IMR-90 (cell line): ENCODE measurements around the gene ITPKB. TPM values are rescaled to one million over a fixed set of nuclear protein-coding genes. Genes with fewer than 3 reads are reported as not detected.
A peak's percentile ranks its signal among the peaks of the same experiment; 100 is the strongest.

Source experiments
- ATAC-seq: fragments of 200-7000 bp; cut with Tn5 transposase; 2 replicates; pipeline ENCODE4 v1.9.1; 2020; ENCODE audit warnings: low read depth, mild to moderate bottlenecking, moderate library complexity
- BruUV-seq: library from RNA; stranded (reverse); fragments of 400-500 nt; replicated peaks from 2 replicates; lab custom pipeline; 2021; lab: Mats Ljungman, UMichigan
- CTCF ChIA-PET: fragments of 300-600 bp; formaldehyde crosslinking; extraction: SDS; loops from one replicate; lab custom pipeline; 2021; ENCODE audit warnings: antibody characterized with exemption; lab: Yijun Ruan, JAX
- POLR2A ChIA-PET: fragments of 300-600 bp; sonication (Branson Sonifier 250); formaldehyde crosslinking; loops from one replicate; lab custom pipeline; 2022; ENCODE audit warnings: antibody characterized with exemption; ENCODE audit not compliant: unreplicated experiment; lab: Charles Lee
- DNase-seq: peaks from one replicate; pipeline ENCODE4 v3.0.0; 2013
- H2AFZ ChIP-seq: replicated peaks from 2 replicates; pipeline ENCODE3; 2013; ENCODE audit warnings: low read length, mild to moderate bottlenecking; ENCODE audit not compliant: poor library complexity
- H2AK5ac ChIP-seq: 2 replicates; pipeline ENCODE4 v1.6.1; 2013; ENCODE audit warnings: low read depth, low read length, inconsistent platforms
- H2AK9ac ChIP-seq: replicated peaks from 2 replicates; pipeline ENCODE3; 2013; ENCODE audit warnings: mild to moderate bottlenecking, low read depth, low read length, moderate library complexity; ENCODE audit not compliant: poor library complexity
- H2BK120ac ChIP-seq: 2 replicates; pipeline ENCODE4 v1.6.1; 2013; ENCODE audit warnings: low read depth, low read length, inconsistent platforms
- H2BK15ac ChIP-seq: 3 replicates; pipeline ENCODE4 v1.6.1; 2013; ENCODE audit warnings: low read depth, low read length, inconsistent platforms
- H2BK20ac ChIP-seq: 2 replicates; pipeline ENCODE4 v1.6.1; 2013; ENCODE audit warnings: low read depth, mild to moderate bottlenecking, inconsistent platforms, low read length, moderate library complexity
- H2BK5ac ChIP-seq: 2 replicates; pipeline ENCODE4 v1.6.1; 2013; ENCODE audit warnings: mild to moderate bottlenecking, low read depth, low read length, inconsistent platforms; ENCODE audit not compliant: poor library complexity, severe bottlenecking
- H3K14ac ChIP-seq: replicated peaks from 2 replicates; pipeline ENCODE4 v1.6.1; 2013; ENCODE audit warnings: low read depth, low read length, inconsistent platforms
- H3K18ac ChIP-seq: 2 replicates; pipeline ENCODE4 v1.6.1; 2013; ENCODE audit warnings: low read depth, low read length, control low read depth
- H3K23ac ChIP-seq: 2 replicates; pipeline ENCODE4 v1.6.1; 2013; ENCODE audit warnings: low read depth, low read length, inconsistent platforms
- H3K27ac ChIP-seq: 2 replicates; pipeline ENCODE4 v1.5.1; 2013; ENCODE audit warnings: mild to moderate bottlenecking, control low read depth, low read length; ENCODE audit not compliant: insufficient read depth
- H3K27me3 ChIP-seq: 2 replicates; pipeline ENCODE4 v1.6.1; 2013; ENCODE audit warnings: low read length; ENCODE audit not compliant: control insufficient read depth, insufficient read depth
- H3K36me3 ChIP-seq: 2 replicates; pipeline ENCODE4 v1.6.1; 2013; ENCODE audit warnings: low read length, mixed read lengths; ENCODE audit not compliant: control insufficient read depth, insufficient read depth
- H3K4ac ChIP-seq: 2 replicates; pipeline ENCODE4 v1.6.1; 2013; ENCODE audit warnings: low read depth, low read length, inconsistent platforms
- H3K4me1 ChIP-seq: 2 replicates; pipeline ENCODE4 v1.6.1; 2013; ENCODE audit warnings: low read length, mixed read lengths; ENCODE audit not compliant: control insufficient read depth, insufficient read depth
- H3K4me2 ChIP-seq: 2 replicates; pipeline ENCODE4 v1.6.1; 2013; ENCODE audit warnings: low read depth, mild to moderate bottlenecking, control low read depth, low read length, moderate library complexity
- H3K4me3 ChIP-seq: 2 replicates; pipeline ENCODE4 v1.5.1; 2013; ENCODE audit warnings: low read depth, mild to moderate bottlenecking, control low read depth, low read length, moderate library complexity; ENCODE audit not compliant: insufficient read depth
- H3K56ac ChIP-seq: 2 replicates; pipeline ENCODE4 v1.6.1; 2013; ENCODE audit warnings: low read length, inconsistent platforms; ENCODE audit not compliant: insufficient read depth; ENCODE audit errors: extremely low read depth
- H3K79me1 ChIP-seq, 2 experiments: 2 replicates each; pipeline ENCODE4 v1.6.1; 2013; ENCODE audit warnings: low read length in 2 of 2, inconsistent platforms in 1 of 2, low read depth in 1 of 2
- H3K9ac ChIP-seq: 2 replicates; pipeline ENCODE4 v1.6.1; 2013; ENCODE audit warnings: low read depth, low read length, control low read depth
- H3K9me1 ChIP-seq: 2 replicates; pipeline ENCODE4 v1.6.1; 2013; ENCODE audit warnings: low read length, inconsistent platforms; ENCODE audit not compliant: insufficient read depth
- H3K9me3 ChIP-seq: 2 replicates; pipeline ENCODE4 v1.6.1; 2013; ENCODE audit warnings: low read length; ENCODE audit not compliant: control insufficient read depth, insufficient read depth
- H4K20me1 ChIP-seq: 2 replicates; pipeline ENCODE4 v1.6.1; 2013; ENCODE audit warnings: low read length, inconsistent platforms; ENCODE audit not compliant: insufficient read depth
- H4K5ac ChIP-seq: 2 replicates; pipeline ENCODE4 v1.6.1; 2013; ENCODE audit warnings: mild to moderate bottlenecking, low read depth, low read length, control low read depth
- H4K8ac ChIP-seq, 2 experiments: 2 replicates each; pipeline ENCODE4 v1.6.1; 2013; ENCODE audit warnings: low read depth in 2 of 2, low read length in 2 of 2, control low read depth in 1 of 2, inconsistent platforms in 1 of 2
- H4K91ac ChIP-seq: 2 replicates; pipeline ENCODE4 v1.6.1; 2013; ENCODE audit warnings: low read depth, low read length, inconsistent platforms; ENCODE audit not compliant: insufficient read depth
- BHLHE40 ChIP-seq: fragments of 150-350 bp; IDR thresholded peaks from 2 replicates; pipeline ENCODE4 v1.6.1; 2016; ENCODE audit warnings: mild to moderate bottlenecking, low read depth, low read length
- CEBPB ChIP-seq: IDR thresholded peaks from 2 replicates; pipeline ENCODE4 v1.6.1; 2012; ENCODE audit warnings: low read depth, low read length, improper control_type of control experiment
- CHD1 ChIP-seq: IDR thresholded peaks from 2 replicates; pipeline ENCODE4 v1.6.1; 2012; ENCODE audit warnings: low read depth, low read length, improper control_type of control experiment
- CTCF ChIP-seq: conservative IDR thresholded peaks from 2 replicates; pipeline ENCODE4 v1.5.1; 2012; ENCODE audit warnings: mild to moderate bottlenecking, low read depth, low read length, improper control_type of control experiment
- ELK1 ChIP-seq: fragments of 150-350 bp; IDR thresholded peaks from 2 replicates; pipeline ENCODE4 v1.6.1; 2016; ENCODE audit warnings: low read depth, mild to moderate bottlenecking, low read length, moderate library complexity, borderline replicate concordance
- FOS ChIP-seq: fragments of 150-350 bp; IDR thresholded peaks from 2 replicates; pipeline ENCODE4 v1.6.1; 2016; ENCODE audit warnings: low read depth, low read length
- MAFK ChIP-seq: IDR thresholded peaks from 2 replicates; pipeline ENCODE4 v1.6.1; 2012; ENCODE audit warnings: low read depth, low read length, improper control_type of control experiment
- MAZ ChIP-seq: IDR thresholded peaks from 2 replicates; pipeline ENCODE4 v1.6.1; 2012; ENCODE audit warnings: low read depth, mild to moderate bottlenecking, low read length, improper control_type of control experiment, moderate library complexity, borderline replicate concordance
- MXI1 ChIP-seq: IDR thresholded peaks from 2 replicates; pipeline ENCODE4 v1.6.1; 2012; ENCODE audit warnings: low read depth, mild to moderate bottlenecking, low read length, moderate library complexity, borderline replicate concordance
- NFE2L2 ChIP-seq: fragments of 150-350 bp; IDR thresholded peaks from 2 replicates; pipeline ENCODE4 v1.6.1; 2016; ENCODE audit warnings: low read depth, mild to moderate bottlenecking, low read length
- POLR2A ChIP-seq: IDR thresholded peaks from 2 replicates; pipeline ENCODE4 v1.6.1; 2012; ENCODE audit warnings: mild to moderate bottlenecking, low read depth, low read length
- RAD21 ChIP-seq: IDR thresholded peaks from 2 replicates; pipeline ENCODE4 v1.6.1; 2012; ENCODE audit warnings: low read length, improper control_type of control experiment
- RCOR1 ChIP-seq: IDR thresholded peaks from 2 replicates; pipeline ENCODE4 v1.6.1; 2012; ENCODE audit warnings: mild to moderate bottlenecking, low read length, improper control_type of control experiment; ENCODE audit not compliant: insufficient replicate concordance
- SMC3 ChIP-seq: fragments of 150-350 bp; IDR thresholded peaks from 2 replicates; pipeline ENCODE4 v1.6.1; 2016; ENCODE audit warnings: low read depth, mild to moderate bottlenecking, antibody characterized with exemption, low read length, moderate library complexity
- USF2 ChIP-seq: fragments of 150-350 bp; IDR thresholded peaks from 2 replicates; pipeline ENCODE4 v1.6.1; 2017; ENCODE audit warnings: mild to moderate bottlenecking, antibody characterized with exemption, low read length, low read depth
- WGBS, 2 experiments: methylation state at CpG; one replicate each; pipeline versions ENCODE4 v1.1.5 to v1.1.7; 2013; ENCODE audit warnings: missing lambda C conversion rate in 2 of 2; ENCODE audit not compliant: insufficient read length in 1 of 2; ENCODE audit errors: extremely low coverage in 2 of 2; 5-methylcytosine and 5-hydroxymethylcytosine counted together
- dilution Hi-C: fragments of 300-500 bp; cut with HindIII; formaldehyde crosslinking; loops from one replicate; pipeline ENCODE4 v1.14.3; 2018; ENCODE audit warnings: low sequenced_read_pairs; ENCODE audit not compliant: unreplicated experiment
- in situ Hi-C: fragments of 300-500 bp; cut with MboI; formaldehyde crosslinking; loops from 3 replicates; pipeline ENCODE4 v1.14.3; 2019; ENCODE audit warnings: low sequenced_read_pairs, inconsistent platforms, mixed read lengths
- intact Hi-C: fragments of 100-400 bp; cut with micrococcal nuclease; formaldehyde crosslinking; loops from 2 replicates; pipeline ENCODE4 v1.10.0; 2022
- polyA plus RNA-seq, 3 experiments: library from polyadenylated mRNA; depleted of rRNA; stranded (reverse); fragments of >200 nt; gene quantifications; 2 replicates each; pipeline ENCODE4 v1.2.3, GENCODE V29; 2012; ENCODE audit warnings: low replicate concordance in 1 of 3
- total RNA-seq: library from RNA; depleted of rRNA; stranded (reverse); fragments of >200 nt; gene quantifications from 2 replicates; pipeline ENCODE4 v1.2.3, GENCODE V29; 2012

Gene ITPKB
- total and polyA plus RNA-seq, 2 of the 4 experiments (the other 2 are of a cell fraction): 0.72 to 1.4 TPM

GRCh38 chr1:226608699-226609505 lies 130.2 kb downstream of the ITPKB start:
- H3K56ac ChIP-seq: no peak overlapping the region
- no peak overlapping the region for H4K5ac ChIP-seq
- no peak overlapping the region for H2BK120ac ChIP-seq
- peak; percentile 59 for DNase-seq
- BruUV-seq: no TSS peak
- H3K4me3 ChIP-seq: no peak overlapping the region
- H2AK5ac ChIP-seq: no peak overlapping the region
- 49% methylated on average over 5 of the region's 18 CpGs; no CpG with 5 or more reads in 1 of the 2 experiments for WGBS, 2 experiments
- H2AFZ ChIP-seq: peak overlapping the region; percentile 46
- H4K20me1 ChIP-seq: no peaks in the 10 kb centered on the region
- no peak overlapping the region for H2BK20ac ChIP-seq
- H2AK9ac ChIP-seq: no peak overlapping the region
- POLR2A ChIA-PET: no interaction called here
- H3K4me2 ChIP-seq: no peak overlapping the region
- CTCF ChIA-PET: interaction anchor here (0.6 to 1.1 kb wide), 2 partner anchors 9 to 20 kb away, joined by 3 to 4 read pairs; no protein-coding TSS in a partner anchor
- H2BK15ac ChIP-seq: no peak overlapping the region
- no peaks in the 10 kb centered on the region; the same call in 1 of the 2 replicates for H3K4me1 ChIP-seq
- in situ Hi-C loops: no loop called here
- H3K27ac ChIP-seq: no peak overlapping the region
- intact Hi-C loops: no loop called here
- H3K9me1 ChIP-seq: no peaks in the 10 kb centered on the region
- no peak overlapping the region for H3K4ac ChIP-seq
- H4K8ac ChIP-seq: no peak overlapping the region
- no peak overlapping the region for H2BK5ac ChIP-seq
- no peak overlapping the region for H3K14ac ChIP-seq
- H3K9ac ChIP-seq: no peak overlapping the region
- H3K9me3 ChIP-seq: no peaks in the 10 kb centered on the region
- H3K79me1 ChIP-seq: no peaks in the 10 kb centered on the region
- dilution Hi-C loops: no loop called here
- no peaks in the 10 kb centered on the region for H3K36me3 ChIP-seq
- H4K91ac ChIP-seq: no peak overlapping the region
- peaks cover 20% of the 10 kb centered on the region for H3K27me3 ChIP-seq
- no peak overlapping the region for H3K23ac ChIP-seq
- no peak overlapping the region for H3K18ac ChIP-seq
- ATAC-seq: peak; percentile 54
- TF ChIP-seq SMC3 (peak; percentile 43), MXI1 (no peak), CTCF (peak; percentile 66), USF2 (no peak), FOS (no peak), CEBPB (no peak), BHLHE40 (no peak), RAD21 (peak; percentile 35; the same call in 1 of the 2 replicates), POLR2A (no peak), MAZ (no peak), CHD1 (no peak), MAFK (no peak), ELK1 (no peak), RCOR1 (no peak), NFE2L2 (no peak)
